GM12878 (cell line): ENCODE results near the gene NOL12.

Experiments
- ATF3 ChIP-seq: IDR thresholded peaks from 2 replicates; pipeline ENCODE4 v1.6.1; 2011; ENCODE audit warnings: low read depth, mild to moderate bottlenecking, low read length, moderate library complexity, borderline replicate concordance; ENCODE audit errors: extremely low read depth
- BMI1 ChIP-seq: fragments of 450-650 bp; IDR thresholded peaks from 2 replicates; pipeline ENCODE4 v1.6.1; 2016; ENCODE audit warnings: mild to moderate bottlenecking, moderate library complexity, borderline replicate concordance
- CTCF ChIP-seq, 3 experiments: IDR thresholded peaks in 2 of 3; conservative IDR thresholded peaks in 1 of 3; 2 replicates each; pipeline ENCODE4 v1.5.1; 2011; ENCODE audit warnings: low read depth in 3 of 3, low read length in 3 of 3, mild to moderate bottlenecking in 3 of 3, control low read depth in 2 of 3, moderate library complexity in 2 of 3, inconsistent platforms in 1 of 3, mixed read lengths in 1 of 3; ENCODE audit not compliant: control insufficient read depth in 2 of 3, insufficient read depth in 1 of 3; ENCODE audit errors: extremely low read depth in 1 of 3
- EP300 ChIP-seq, 2 experiments: fragments of 150-350 bp in 1 of 2; IDR thresholded peaks; 2 replicates each; pipeline ENCODE4 v1.6.1; 2011 to 2012; ENCODE audit warnings: low read depth in 2 of 2, low read length in 2 of 2, borderline replicate concordance in 1 of 2, improper control_type of control experiment in 1 of 2, inconsistent platforms in 1 of 2; ENCODE audit not compliant: control insufficient read depth in 1 of 2
- ESRRA ChIP-seq: IDR thresholded peaks from 2 replicates; pipeline ENCODE4 v1.6.1; 2012; ENCODE audit warnings: mild to moderate bottlenecking, low read length, improper control_type of control experiment
- GABPA ChIP-seq: IDR thresholded peaks from 2 replicates; pipeline ENCODE4 v1.6.1; 2014; ENCODE audit warnings: antibody characterized with exemption, low read depth, mild to moderate bottlenecking, inconsistent platforms
- HCFC1 ChIP-seq: fragments of 150-350 bp; IDR thresholded peaks from 2 replicates; pipeline ENCODE4 v1.6.1; 2014; ENCODE audit warnings: low read length
- JUND ChIP-seq: IDR thresholded peaks from 2 replicates; pipeline ENCODE4 v1.6.1; 2012; ENCODE audit warnings: low read depth, mild to moderate bottlenecking, low read length, improper control_type of control experiment, moderate library complexity
- POLR2A ChIP-seq: IDR thresholded peaks from 2 replicates; pipeline ENCODE4 v1.6.1; 2011; ENCODE audit warnings: low read depth, mild to moderate bottlenecking, low read length
- RFX5 ChIP-seq: IDR thresholded peaks from 2 replicates; pipeline ENCODE4 v1.6.1; 2011; ENCODE audit warnings: low read depth, low read length, improper control_type of control experiment
- STAT1 ChIP-seq: fragments of 450-650 bp; conservative IDR thresholded peaks from 2 replicates; pipeline ENCODE4 v1.6.1; 2014; ENCODE audit warnings: antibody characterized with exemption, mild to moderate bottlenecking
- ZNF384 ChIP-seq: IDR thresholded peaks from 2 replicates; pipeline ENCODE4 v1.6.1; 2012; ENCODE audit warnings: low read depth, mild to moderate bottlenecking, low read length, improper control_type of control experiment, borderline replicate concordance

GRCh38 chr22:37680191-37680851 is 5.8 kb upstream of the NOL12 start:
- no peak for TF ChIP-seq POLR2A
- no peak for TF ChIP-seq ATF3
- no peak for TF ChIP-seq EP300 (IDR thresholded peaks at IDR 0.05; ENCODE audit: borderline replicate concordance in 1 of 2, control insufficient read depth in 1 of 2, low read depth in 2 of 2, low read length in 2 of 2)
- TF ChIP-seq CTCF (IDR thresholded peaks at IDR 0.05 in 2 of 3, conservative IDR thresholded peaks at IDR 0.05 in 1 of 3; ENCODE audit: control insufficient read depth in 2 of 3, extremely low read depth in 1 of 3, insufficient read depth in 1 of 3, low read depth in 3 of 3, low read length in 3 of 3), result no peak
- no peak for TF ChIP-seq HCFC1
- TF ChIP-seq BMI1, result no peak
- TF ChIP-seq RFX5, result no peak
- no peak for TF ChIP-seq GABPA
- TF ChIP-seq STAT1, result no peak
- no peak for TF ChIP-seq JUND
- TF ChIP-seq ESRRA, result no peak
- TF ChIP-seq ZNF384, result no peak
